Effector memory CD4-positive, alpha-beta T cell (primary cell): ENCODE results near the gene TBL3.

Source experiments
- DNase-seq, 3 donors: peaks; one replicate each; pipeline ENCODE4 v3.0.0-alpha.2; 2020
- H3K27ac ChIP-seq: 2 replicates; pipeline ENCODE4 v1.7.0; 2013; ENCODE audit warnings: mild to moderate bottlenecking, low read length, moderate library complexity; ENCODE audit not compliant: insufficient read depth, poor library complexity, severe bottlenecking
- H3K27me3 ChIP-seq: replicated peaks from 2 replicates; pipeline ENCODE4 v1.7.0; 2013; ENCODE audit warnings: mild to moderate bottlenecking, low read length; ENCODE audit not compliant: insufficient read depth, control insufficient read depth, poor library complexity, severe bottlenecking
- H3K36me3 ChIP-seq: 2 replicates; pipeline ENCODE4 v1.7.0; 2013; ENCODE audit warnings: mild to moderate bottlenecking, low read length, moderate library complexity; ENCODE audit not compliant: control insufficient read depth, insufficient read depth
- H3K4me1 ChIP-seq: 2 replicates; pipeline ENCODE4 v1.7.0; 2013; ENCODE audit warnings: low read length, mild to moderate bottlenecking; ENCODE audit not compliant: control insufficient read depth, insufficient read depth, poor library complexity, severe bottlenecking
- H3K4me3 ChIP-seq: 2 replicates; pipeline ENCODE4 v1.7.0; 2013; ENCODE audit warnings: low read length, low read depth, mild to moderate bottlenecking; ENCODE audit not compliant: insufficient read depth, poor library complexity, severe bottlenecking
- H3K9me3 ChIP-seq: 2 replicates; pipeline ENCODE4 v1.7.0; 2013; ENCODE audit warnings: mild to moderate bottlenecking, low read length, moderate library complexity; ENCODE audit not compliant: control insufficient read depth

The TBL3 gene

GRCh38 chr16:2001035-2001434 lies 29.2 kb downstream of the TBL3 start:
- no peaks in the 10 kb centered on the region for H3K27me3 ChIP-seq
- no peak overlapping the region for H3K27ac ChIP-seq
- no peak overlapping the region for H3K4me3 ChIP-seq
- H3K9me3 ChIP-seq = no peaks in the 10 kb centered on the region
- peaks cover 54% of the 10 kb centered on the region for H3K36me3 ChIP-seq
- peaks cover 6% of the 10 kb centered on the region for H3K4me1 ChIP-seq
- DNase-seq = no peak

GRCh38 chr16:2001456-2002355 lies 29.9 kb downstream of the TBL3 start:
- no peak for DNase-seq
- no peaks in the 10 kb centered on the region for H3K27me3 ChIP-seq
- peaks cover 6% of the 10 kb centered on the region for H3K4me1 ChIP-seq
- H3K9me3 ChIP-seq = no peaks in the 10 kb centered on the region
- H3K4me3 ChIP-seq = no peak overlapping the region
- peaks cover 54% of the 10 kb centered on the region for H3K36me3 ChIP-seq
- no peak overlapping the region for H3K27ac ChIP-seq

GRCh38 chr16:2002406-2003230 lies 30.8 kb downstream of the TBL3 start:
- Histone ChIP-seq H3K9me3 (no peaks in the 10 kb centered on the region), H3K4me3 (no peak overlapping the region), H3K27me3 (no peaks in the 10 kb centered on the region), H3K27ac (no peak overlapping the region), H3K4me1 (peaks cover 14% of the 10 kb centered on the region), H3K36me3 (peaks cover 50% of the 10 kb centered on the region)
- no peak for DNase-seq

GRCh38 chr16:2003231-2003826 lies 31.5 kb downstream of the TBL3 start:
- peaks cover 44% of the 10 kb centered on the region for H3K36me3 ChIP-seq

GRCh38 chr16:2003827-2004641 lies 32.2 kb downstream of the TBL3 start:
- Histone ChIP-seq H3K27me3 (no peaks in the 10 kb centered on the region), H3K9me3 (no peaks in the 10 kb centered on the region), H3K27ac (no peak overlapping the region), H3K36me3 (peaks cover 39% of the 10 kb centered on the region), H3K4me1 (peaks cover 27% of the 10 kb centered on the region), H3K4me3 (no peak overlapping the region)
- peak; percentile 67 to 76 (median 71) for DNase-seq

More at GRCh38 chr16:2003231-2003826, 31.5 kb downstream of the TBL3 start:
- H3K4me3 ChIP-seq = no peak overlapping the region
- H3K4me1 ChIP-seq = peaks cover 21% of the 10 kb centered on the region
- no peaks in the 10 kb centered on the region for H3K9me3 ChIP-seq
- H3K27me3 ChIP-seq = no peaks in the 10 kb centered on the region
- no peak overlapping the region for H3K27ac ChIP-seq
- no peak for DNase-seq

GRCh38 chr16:2004795-2005517 lies 33.1 kb downstream of the TBL3 start:
- Histone ChIP-seq H3K27me3 (no peaks in the 10 kb centered on the region), H3K4me3 (no peak overlapping the region), H3K4me1 (peaks cover 29% of the 10 kb centered on the region), H3K27ac (no peak overlapping the region), H3K36me3 (peaks cover 30% of the 10 kb centered on the region), H3K9me3 (no peaks in the 10 kb centered on the region)
- DNase-seq = no peak

- Histone ChIP-seq H3K9me3 (no peaks in the 10 kb centered on the region), H3K36me3 (peaks cover 23% of the 10 kb centered on the region), H3K27me3 (no peaks in the 10 kb centered on the region), H3K27ac (no peak overlapping the region), H3K4me3 (no peak overlapping the region), H3K4me1 (peaks cover 35% of the 10 kb centered on the region)
- no peak for DNase-seq
Observed at GRCh38 chr16:2005646-2006045, 33.8 kb downstream of the TBL3 start.

GRCh38 chr16:2006317-2006716 lies 34.5 kb downstream of the TBL3 start:
- Histone ChIP-seq H3K4me3 (no peak overlapping the region), H3K27ac (no peak overlapping the region), H3K4me1 (peaks cover 35% of the 10 kb centered on the region), H3K9me3 (no peaks in the 10 kb centered on the region), H3K27me3 (no peaks in the 10 kb centered on the region), H3K36me3 (peaks cover 17% of the 10 kb centered on the region)
- no peak for DNase-seq
